Measurements from ENCODE around the gene EME1.
"Not testable (repeated sequence)": the region's sequence is repeated elsewhere in the genome, so short reads cannot be mapped to it uniquely, and the experiment has no call there.

EME1 gene, protein sequence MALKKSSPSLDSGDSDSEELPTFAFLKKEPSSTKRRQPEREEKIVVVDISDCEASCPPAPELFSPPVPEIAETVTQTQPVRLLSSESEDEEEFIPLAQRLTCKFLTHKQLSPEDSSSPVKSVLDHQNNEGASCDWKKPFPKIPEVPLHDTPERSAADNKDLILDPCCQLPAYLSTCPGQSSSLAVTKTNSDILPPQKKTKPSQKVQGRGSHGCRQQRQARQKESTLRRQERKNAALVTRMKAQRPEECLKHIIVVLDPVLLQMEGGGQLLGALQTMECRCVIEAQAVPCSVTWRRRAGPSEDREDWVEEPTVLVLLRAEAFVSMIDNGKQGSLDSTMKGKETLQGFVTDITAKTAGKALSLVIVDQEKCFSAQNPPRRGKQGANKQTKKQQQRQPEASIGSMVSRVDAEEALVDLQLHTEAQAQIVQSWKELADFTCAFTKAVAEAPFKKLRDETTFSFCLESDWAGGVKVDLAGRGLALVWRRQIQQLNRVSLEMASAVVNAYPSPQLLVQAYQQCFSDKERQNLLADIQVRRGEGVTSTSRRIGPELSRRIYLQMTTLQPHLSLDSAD

DNA sequence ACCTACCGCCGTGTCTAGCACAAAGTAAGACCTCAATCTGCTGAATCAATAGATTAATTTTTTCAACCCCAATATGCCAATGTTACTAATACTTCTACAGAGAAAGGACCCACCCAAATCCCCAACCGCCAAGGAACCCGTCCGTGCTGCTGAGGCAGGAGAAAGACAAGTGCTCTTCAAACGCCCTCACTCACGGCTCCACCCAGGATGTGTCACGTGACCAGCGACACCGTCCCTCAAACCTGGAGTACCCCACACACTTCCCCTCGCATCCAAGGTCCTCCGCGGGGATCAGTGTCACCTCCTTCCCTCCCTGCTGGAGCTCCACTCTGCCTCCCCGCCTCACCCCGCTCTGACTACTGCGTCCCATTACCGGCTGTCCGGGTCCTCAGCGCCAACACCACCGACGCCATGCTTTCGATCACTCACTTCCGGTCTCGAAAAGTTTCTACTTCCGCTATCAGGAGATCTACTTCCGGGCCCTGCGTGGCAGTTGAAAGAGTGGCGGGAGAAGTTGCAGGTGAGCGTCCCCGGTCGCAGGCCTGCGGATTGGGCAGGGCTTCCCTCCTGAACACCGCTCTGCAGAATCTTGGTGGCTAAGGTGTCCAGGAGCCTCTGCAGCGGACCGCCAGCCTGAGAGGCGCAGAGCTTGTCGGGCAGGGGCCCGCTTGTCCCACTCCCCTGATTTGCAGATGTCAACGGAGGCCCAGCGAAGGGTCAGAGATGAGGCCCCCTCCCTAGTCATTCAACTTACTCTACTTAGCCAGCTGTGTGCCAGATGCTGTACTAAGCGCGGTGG, at the start of gene EME1, which contains the start of gene MRPL27:
TSS of gene EME1 (plus strand) at position 472 of the 799 bp plus-strand sequence. CDS start 1,980 bp downstream, outside the sequence.
TSS of gene MRPL27 (minus strand) at position 427 of the 799 bp plus-strand sequence. CDS start at position 413, 14 bp downstream.
- DNase-seq: peak; percentile 73

DNA sequence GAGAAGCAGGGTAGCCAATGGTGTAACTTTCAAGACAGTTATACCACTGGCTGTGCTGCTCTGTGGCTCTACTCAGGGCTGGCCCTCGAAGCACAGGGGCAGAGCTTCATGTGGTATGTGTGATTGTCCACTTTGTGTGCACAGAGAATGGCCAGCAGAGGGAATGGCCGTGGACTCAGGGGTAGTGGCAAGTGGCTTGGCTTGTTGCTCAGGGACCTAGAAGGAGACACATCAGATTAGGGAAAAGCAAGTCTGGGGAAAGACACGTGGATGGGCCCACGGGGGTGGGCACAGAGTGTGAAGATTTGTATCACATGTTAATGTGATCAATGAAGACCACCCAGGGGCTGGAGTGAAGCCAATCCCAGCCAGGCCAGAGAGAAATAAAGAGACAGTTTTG, 47.1 kb upstream of the EME1 start:
- no peak for DNase-seq

DNA sequence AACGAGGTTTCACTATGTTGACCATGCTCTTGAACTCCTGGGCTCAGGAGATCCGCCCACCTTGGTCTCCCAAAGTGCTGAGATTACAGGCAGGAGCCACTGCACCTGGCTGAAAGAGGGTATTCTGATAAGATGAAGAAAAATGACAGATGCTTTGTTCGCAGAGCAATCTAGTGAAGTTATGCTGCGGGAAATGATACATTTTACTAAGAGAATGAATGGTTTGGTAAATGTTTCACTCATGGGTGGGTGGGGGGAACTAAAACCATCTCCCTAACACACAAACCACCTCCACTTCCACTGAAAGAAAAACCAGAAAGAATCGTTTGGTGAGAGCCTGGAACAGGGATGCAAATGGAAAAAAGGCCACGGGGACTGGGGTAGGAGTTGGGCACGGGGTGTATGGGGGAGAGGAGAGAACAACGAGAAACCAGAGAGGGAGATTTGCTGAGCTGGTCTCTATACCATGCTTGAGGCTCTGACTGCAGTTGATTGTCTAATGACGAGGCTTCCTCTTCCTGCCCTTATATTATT, 46.1 kb upstream of the EME1 start:
- no peak for DNase-seq

DNA sequence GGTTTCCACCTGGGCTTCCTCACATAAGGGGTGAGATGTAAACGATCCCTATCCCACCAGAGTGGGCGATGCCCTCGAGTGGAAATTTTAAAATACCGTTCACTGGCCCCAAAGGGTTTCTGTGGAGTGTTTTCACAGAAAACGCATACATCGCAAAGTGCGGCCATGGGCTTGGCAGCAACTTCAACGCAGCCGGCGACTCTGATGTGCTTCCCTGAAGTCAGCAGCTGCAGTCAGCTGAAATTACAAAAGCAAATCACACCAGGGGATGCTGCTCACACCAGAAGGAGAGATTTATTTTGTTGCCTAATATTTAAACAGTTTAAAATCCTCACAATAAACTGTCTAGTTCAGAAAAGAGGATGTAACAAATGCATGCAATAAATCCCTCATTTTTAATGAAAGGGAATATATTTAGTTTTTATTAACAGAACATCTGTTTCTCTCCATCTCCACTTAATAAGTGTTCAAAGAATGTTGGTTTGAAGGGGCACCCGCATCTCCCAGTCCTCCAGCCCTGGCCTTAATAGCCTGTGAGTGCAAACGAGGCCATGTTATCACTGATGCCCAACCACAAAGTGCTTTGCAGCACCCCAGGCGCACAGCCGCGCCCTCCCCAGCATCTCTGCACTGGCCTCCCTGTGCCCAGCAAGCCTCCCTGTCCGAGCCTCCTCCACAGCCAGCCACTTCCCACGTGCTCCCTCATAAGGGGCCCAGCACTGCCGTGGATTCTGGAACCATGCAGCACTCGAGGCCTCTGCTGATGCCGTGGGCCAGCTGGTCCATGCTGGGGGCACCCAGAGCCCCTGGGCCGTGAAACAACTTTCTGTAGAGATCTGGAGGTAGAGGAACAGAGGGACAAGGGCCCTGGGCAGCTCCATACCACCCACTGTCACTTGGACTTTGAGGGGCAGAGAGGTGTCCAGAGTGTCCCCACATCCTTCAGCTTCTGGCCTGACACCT, 44.4 kb upstream of the EME1 start:
- DNase-seq: no peak

DNA sequence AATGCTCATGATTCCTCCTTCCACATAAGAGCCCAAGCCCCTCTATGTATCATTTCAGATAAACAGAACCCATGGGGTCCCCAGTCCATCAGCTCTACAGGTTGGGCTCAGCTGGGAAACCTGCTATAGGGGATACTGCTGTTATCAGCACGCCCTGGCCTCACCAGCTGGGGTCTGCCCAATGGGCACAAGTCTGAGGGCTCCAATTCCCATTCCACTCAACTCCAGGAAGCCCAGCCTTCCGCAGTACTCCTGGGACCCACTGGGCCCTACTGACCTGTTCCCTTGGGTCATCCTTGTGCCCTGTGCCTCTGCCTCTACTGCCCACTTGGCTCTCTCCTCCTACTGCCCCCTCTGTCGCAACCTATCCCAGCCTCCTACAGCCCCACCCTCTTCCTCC, 43.3 kb upstream of the EME1 start:
- DNase-seq: no peak

DNA sequence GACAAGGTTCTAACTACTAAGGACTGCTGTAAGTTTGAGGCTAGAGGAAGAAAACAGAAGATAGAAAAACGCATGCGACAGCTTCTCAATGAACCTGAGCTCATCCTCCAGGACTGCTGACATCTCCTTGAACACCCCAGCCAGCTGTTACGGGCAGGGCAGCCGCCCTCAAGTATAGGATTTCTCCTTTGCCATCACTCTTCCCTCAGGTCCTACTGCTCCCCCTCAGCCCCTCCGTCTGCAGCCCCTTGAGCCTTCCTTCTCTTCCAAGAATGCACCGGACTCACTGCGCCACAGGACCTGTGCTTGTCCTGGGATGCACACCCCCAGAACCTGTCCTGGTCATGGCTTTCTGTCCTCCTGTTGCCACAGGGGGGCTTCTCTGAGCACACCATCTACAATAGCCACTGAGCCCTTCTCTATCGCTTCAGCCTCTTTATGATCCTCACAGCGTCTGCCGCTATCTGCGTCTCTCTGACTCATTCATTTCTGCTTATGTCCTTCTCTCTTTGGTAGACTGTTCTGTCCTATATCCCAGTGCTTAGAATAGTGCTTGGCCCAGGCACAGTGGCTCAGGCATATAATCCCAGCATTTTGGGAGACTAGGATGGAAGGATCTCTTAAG, 42.8 kb upstream of the EME1 start:
- DNase-seq: no peak

DNA sequence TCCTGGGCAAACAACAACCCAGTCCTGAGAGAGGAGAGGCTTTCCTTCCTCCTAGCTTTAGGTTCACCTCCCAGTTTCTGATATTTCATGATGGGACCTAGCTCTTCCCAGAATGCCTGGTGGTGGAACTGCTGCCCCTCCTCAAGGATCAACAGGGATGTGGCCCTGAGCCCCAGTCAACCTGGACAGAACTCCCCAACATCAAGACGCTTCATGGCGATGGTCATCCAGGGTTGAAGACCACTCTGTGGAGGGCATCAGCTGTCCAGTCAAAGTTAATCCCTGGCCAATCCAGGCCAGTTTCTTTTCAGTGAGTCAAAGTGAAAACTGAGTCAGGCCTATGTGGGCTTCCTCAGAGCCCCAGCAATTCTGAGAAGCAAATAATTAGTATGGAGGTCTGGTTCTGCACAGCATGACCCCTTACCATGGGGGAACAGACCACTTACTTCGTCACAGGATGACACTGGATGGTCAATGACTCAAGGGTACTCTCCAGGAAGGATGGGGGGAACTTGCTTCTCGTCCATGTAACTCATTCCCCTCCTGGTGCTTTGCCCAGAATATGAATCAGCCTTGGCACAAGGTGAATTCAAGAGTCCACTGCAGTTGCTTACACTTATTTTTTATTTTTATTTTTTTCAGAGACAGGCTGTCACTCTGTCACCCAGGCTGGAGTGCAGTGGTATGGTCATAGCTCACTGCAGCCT, 41.8 kb upstream of the EME1 start:
- DNase-seq: no peak

DNA sequence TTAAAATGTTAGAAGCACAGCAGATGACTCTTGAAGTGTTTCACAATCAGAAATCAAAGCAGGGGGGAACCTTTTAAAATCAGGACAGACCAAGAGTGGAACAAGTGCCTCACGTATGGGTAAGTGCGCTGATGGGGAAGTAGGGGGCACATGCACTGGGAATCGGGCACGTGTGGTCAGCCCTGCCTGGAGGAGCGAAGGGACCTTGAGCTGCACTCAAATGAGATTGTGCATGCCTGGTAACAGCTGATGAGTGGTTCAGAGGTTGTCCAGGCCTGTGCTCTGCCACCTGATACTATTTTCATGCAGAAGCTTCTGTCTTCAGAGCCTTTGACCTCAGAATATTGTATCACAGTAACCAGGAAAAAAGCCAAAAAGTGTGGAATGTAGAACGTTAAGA, 40.8 kb upstream of the EME1 start:
- no peak for DNase-seq

DNA sequence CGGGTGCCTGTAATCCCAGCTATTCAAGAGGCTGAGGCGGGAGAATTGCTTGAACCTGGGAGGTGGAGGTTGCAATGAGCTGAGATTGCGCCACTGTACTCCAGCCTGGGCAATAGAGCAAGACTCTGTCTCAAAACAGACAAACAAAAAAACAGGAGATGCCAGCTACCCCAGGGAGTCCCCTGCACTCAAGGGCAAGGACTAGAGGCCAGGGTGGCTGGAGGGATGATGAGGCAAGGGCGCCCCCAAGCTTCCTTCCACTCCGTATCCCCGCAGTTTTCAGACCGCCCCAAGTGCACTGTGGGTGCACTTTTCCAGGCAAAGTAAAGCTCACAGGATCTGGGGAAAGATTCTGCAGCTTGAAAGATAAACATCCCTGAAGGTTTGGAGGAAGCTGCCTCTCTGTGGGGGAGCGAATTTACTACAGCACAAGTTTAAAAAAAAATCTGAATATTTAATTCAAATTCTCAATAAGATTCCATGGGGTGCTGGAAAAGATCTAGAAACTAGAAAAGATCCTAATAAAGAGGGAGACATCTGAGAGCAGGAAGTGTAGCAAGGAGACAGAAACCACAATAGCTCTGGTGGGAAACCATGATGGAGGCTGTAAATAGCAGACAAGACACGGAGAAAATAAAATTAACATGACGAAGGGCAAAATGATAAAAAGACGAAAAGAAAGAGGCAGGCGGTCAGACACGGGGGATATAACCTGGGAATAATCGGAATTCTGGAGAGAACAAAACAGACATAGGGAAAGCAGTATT, 39.6 kb upstream of the EME1 start:
- DNase-seq: not testable (repeated sequence)

DNA sequence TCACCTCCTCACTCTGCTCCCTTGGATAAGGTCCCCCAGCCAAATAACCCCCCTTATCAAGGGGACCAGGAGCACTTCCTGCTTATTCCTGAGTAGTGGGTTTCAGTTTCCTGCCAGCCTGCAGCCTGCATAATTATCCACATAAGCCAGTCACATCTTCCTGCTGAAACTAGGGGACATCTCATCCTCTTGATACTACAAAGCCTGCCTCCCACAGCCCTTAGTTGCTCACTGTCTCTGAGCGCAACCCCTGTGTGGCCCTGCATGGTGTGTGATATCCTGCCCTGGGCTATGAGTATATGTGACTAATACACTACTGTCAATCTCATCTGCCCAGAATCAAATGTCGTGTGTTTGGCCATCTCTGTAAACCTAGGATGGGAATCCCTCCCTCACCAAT, 35.1 kb upstream of the EME1 start:
- no peak for DNase-seq

DNA sequence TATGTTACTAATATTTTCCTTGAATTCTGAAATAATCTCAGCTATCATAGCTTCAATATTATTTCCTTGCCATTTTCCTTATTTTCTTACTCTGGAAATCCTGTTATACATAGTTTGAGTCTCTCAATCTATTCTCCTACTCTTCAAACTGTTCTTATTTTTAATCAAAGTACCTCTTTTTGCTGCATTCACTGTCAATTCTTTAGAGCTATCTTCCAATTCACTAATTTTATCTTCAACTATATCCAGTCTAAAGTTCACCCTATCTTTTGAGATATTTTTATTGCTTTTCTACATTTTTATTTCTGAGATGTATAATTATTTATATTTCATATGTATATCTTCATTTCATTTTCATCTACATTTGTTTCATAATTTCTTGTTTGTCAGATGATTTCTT, 34.4 kb upstream of the EME1 start:
- no peak for DNase-seq

DNA sequence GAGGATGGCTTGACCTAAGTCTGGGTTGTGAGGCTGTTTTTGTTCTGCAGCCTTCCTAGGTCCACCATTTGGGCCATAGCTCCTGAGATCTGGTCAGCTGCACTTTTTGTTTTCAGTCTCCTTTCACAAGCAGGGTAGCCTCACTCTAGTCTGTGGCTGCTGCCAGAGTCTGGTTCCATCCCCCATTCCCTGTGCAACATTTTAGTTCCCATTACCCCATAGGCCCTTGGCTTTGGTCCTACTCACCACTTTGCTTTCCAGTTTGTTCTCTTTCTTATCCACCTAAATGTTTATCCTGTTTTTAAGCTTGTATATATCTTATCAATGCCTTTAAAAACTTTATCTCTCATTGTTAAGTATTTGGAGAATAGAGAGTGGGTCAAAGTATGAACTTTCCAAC, 33.6 kb upstream of the EME1 start:
- DNase-seq: no peak

DNA sequence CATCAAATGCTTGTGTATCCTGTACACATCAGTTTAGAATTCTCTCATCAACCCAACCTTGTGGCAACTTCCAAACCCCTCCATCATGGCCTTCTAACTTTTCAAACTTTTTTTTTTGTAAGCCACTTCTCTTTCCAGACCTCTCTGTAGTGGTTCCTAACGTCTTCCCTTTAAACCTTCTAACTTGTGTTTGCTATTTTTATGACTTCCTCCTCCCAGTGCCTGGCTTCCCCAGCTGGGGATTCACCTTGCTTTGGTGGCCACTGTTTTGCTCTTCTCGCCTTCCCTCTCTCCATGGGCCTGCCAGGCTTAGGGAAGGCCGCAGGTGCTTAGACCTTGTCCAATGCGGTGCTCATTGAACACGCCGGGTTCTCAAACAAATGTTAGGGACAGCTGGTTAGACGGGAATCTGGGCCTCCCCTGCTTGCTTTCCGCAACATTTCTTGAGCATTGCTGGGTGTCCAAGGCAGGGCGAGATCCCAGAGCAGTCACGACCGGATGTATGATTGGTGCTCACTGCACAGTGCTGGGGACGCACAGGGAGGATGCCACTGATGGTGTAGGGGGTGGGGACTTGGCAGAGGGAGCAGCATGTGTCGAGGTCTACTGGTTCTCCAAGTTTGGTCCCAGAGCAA, 28.2 kb upstream of the EME1 start:
- no peak for DNase-seq

DNA sequence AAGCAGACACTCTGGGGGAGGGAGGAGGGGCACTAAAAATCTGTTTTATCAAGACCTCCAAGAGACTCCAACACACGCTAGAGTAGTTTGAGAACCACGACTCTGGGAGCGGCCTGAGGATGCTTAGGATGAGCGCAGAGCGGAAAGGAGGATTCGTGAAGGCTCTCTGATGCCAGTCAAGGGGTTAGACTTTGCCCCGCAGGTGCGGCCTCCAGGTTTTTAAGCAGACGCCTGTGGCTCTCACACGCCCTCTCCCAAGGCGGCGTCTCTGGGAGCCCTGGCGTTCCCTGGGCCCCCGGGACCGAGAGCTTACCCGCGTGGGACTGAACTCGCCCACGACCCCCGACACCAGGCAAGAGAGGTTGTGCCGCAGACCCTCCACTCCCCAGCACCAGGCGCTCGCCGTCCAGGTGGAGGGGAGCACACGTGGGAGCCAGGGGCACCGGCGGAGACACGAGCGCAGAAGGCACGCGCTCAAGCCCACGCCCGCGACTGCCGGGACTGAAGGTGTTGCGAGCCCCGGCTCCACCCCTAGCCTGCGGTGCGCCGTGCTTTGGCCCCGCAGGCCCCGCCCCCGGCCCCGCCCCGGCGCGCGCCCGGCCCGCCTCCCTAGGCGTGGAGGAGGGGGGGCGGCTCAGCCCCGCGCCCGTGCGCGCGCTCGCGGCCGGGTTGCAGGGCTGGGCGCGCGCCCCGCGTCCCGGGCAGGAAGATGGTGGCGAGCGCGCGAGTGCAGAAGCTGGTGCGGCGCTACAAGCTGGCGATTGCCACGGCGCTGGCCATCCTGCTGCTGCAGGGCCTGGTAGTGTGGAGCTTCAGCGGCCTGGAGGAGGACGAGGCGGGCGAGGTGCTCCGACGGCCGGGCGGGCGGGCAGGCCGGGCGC, 27.4 kb upstream of the EME1 start, which contains the start of gene XYLT2:
TSS of gene XYLT2 (plus strand) at position 695 of the 881 bp plus-strand sequence. CDS start at position 710, 15 bp downstream.
- DNase-seq: peak; percentile 23

DNA sequence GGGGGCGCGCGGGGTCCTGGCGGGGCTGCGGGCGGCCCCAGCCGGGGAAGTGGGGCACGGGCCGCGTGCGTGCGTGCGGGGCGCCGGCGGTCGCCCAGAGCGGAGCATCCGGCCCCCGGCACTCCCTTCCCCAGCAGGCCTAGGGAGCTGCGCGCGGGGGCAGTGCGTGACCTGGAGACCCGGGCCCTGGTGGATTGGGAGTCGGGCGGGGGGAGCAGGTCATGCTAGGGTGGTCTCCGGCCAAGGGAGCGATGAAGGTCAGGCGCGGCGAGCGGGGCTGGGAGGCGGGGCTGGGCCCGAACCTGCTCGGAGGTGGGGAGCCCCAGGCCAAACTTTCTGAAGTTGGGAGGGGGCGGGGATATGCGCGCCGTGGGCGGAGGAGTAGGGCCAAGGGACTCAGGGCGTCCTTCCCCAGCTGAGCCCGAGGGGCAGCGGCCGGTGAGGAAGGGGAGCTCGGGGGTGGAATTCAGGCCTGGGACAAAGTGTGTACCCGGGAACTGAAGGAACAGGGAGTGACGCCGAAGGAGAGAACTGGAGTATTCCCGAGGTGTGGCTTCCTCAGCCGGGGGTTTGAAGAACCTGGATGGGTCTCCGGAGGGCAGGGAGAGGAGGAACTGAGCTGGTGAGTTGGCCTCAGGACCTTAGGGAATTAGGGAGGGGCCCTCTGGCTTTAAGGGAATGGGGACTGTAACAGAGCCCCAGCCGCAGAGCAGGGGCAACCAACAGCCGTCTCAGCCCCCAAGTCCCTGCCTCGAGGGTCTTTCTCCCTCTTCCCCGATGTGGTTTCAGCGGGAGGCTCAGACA, 26.5 kb upstream of the EME1 start:
- no peak for DNase-seq

DNA sequence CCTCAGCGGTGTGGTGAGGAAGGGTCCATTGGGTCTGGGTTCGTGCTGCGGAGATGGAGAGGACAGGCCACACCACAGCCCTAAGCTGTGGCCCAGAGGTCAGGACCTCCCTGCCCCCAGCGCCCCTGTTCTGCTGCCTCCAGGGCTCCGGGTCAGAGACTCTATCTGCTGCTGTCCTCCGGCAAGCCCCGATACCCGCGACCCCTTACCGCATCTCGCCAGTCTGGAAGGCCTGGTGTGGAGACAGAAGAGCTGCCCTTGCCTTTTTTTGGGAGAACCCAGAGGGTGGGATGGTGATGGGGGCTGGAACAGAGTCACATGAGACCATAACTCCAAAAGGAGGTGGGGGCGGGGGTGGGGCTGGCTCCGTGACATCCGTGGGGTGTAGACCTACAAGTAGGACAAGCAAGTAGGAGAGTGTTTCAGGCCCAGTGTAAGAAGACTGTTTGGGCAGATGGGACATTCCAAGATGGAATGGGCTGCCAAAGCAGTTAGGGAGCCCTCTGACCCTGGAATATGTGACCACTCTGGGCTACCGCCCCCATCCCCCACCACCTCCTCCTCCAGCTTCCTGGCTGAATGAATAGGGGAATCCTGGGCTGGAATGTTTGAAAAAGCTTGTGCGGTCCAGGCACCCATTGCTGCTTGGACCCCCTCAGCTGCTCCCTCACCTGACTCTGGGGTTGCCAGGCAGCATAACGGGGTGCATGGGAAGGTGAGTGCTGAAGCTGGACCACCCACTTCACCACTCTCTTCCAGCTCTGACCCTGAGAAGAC, 25.7 kb upstream of the EME1 start:
- no peak for DNase-seq

DNA sequence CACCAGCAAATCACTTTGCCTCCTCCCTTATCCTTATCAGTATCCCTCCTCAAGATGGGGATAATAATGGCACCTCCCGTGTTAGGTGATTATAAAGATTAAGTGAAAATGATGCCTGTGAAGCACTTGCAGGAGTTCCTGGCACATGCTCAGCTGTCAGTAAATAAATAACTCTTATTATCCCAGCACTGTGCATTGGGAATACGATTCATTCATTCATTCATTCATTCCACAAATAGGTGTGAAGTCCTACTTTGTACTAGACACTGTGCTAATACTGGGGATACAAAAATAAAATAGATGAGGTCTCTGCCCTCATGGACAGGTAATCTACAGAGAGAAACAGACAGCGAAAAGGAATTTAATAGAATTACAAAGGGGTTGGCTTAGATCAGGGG, 25.1 kb upstream of the EME1 start:
- DNase-seq: no peak
